Measurements from ENCODE around the gene NCMAP. TPM values are rescaled to one million over a fixed set of nuclear protein-coding genes. Genes with fewer than 3 reads are reported as not detected.

Gene NCMAP
- polyA plus RNA-seq, 1 of the 3 experiments (the other 2 are of a cell fraction), result not detected

GRCh38 chr1:24567792-24568388 is 12.0 kb downstream of the NCMAP start:
- DNase-seq, result no peak
- no peaks in the 10 kb centered on the region for H3K79me2 ChIP-seq (ENCODE audit: insufficient read depth)
- H3K4me1 ChIP-seq (ENCODE audit: control insufficient read depth in 1 of 2, insufficient read depth in 2 of 2, low read depth in 1 of 2, low read length in 1 of 2), result no peaks in the 10 kb centered on the region
- no peaks in the 10 kb centered on the region for H3K9me3 ChIP-seq
- H3K27me3 ChIP-seq (ENCODE audit: insufficient read depth), result no peaks in the 10 kb centered on the region
- no peaks in the 10 kb centered on the region for H4K20me1 ChIP-seq (ENCODE audit: insufficient read depth)
- no peak overlapping the region for H3K27ac ChIP-seq (ENCODE audit: low read depth in 2 of 2, low read length in 1 of 2)
- H3K36me3 ChIP-seq (replicated peaks in 1 of 2; ENCODE audit: control insufficient read depth in 1 of 2, insufficient read depth in 2 of 2, low read length in 1 of 2), result no peaks in the 10 kb centered on the region
- no peak overlapping the region for H3K9ac ChIP-seq
- 71% methylated on average over 9 of the region's 17 CpGs for WGBS (ENCODE audit: low lambda C conversion rate)
- no peaks in the 10 kb centered on the region for H3K9me2 ChIP-seq
- H3K4me2 ChIP-seq, result no peak overlapping the region
- CTCF ChIA-PET, result interaction anchor here (1.3 kb wide), 1 partner anchor 19 kb away, joined by 3 read pairs; no protein-coding TSS in a partner anchor
- TF ChIP-seq ELF1 (IDR thresholded peaks at IDR 0.05) (no peak), EP300 (IDR thresholded peaks at IDR 0.05; ENCODE audit: borderline replicate concordance in 1 of 2, low read depth in 1 of 2, low read length in 1 of 2) (no peak), YY1 (IDR thresholded peaks at IDR 0.05; ENCODE audit: low read depth) (no peak), SMC3 (IDR thresholded peaks at IDR 0.05; ENCODE audit: low read depth, low read length) (no peak), USF2 (IDR thresholded peaks at IDR 0.05; ENCODE audit: borderline replicate concordance, low read depth, low read length) (no peak), CTCF (IDR thresholded peaks at IDR 0.05) (no peak), RXRA (IDR thresholded peaks at IDR 0.05; ENCODE audit: borderline replicate concordance, low read depth) (no peak), MXI1 (IDR thresholded peaks at IDR 0.05; ENCODE audit: low read depth, low read length) (no peak), TEAD4 (IDR thresholded peaks at IDR 0.05; ENCODE audit: borderline replicate concordance, insufficient read depth) (no peak)
- TF ChIP-seq, protein P1, sequence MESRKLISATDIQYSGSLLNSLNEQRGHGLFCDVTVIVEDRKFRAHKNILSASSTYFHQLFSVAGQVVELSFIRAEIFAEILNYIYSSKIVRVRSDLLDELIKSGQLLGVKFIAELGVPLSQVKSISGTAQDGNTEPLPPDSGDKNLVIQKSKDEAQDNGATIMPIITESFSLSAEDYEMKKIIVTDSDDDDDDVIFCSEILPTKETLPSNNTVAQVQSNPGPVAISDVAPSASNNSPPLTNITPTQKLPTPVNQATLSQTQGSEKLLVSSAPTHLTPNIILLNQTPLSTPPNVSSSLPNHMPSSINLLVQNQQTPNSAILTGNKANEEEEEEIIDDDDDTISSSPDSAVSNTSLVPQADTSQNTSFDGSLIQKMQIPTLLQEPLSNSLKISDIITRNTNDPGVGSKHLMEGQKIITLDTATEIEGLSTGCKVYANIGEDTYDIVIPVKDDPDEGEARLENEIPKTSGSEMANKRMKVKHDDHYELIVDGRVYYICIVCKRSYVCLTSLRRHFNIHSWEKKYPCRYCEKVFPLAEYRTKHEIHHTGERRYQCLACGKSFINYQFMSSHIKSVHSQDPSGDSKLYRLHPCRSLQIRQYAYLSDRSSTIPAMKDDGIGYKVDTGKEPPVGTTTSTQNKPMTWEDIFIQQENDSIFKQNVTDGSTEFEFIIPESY (IDR thresholded peaks at IDR 0.05; ENCODE audit: borderline replicate concordance, low read depth), result no peak
- H3K4me3 ChIP-seq (ENCODE audit: low read depth in 2 of 2, low read length in 1 of 2), result no peak overlapping the region
- POLR2A ChIA-PET, result no interaction called here
- no peak overlapping the region for H2AFZ ChIP-seq (ENCODE audit: low read depth)
- no peaks in the 10 kb centered on the region for H3F3A ChIP-seq (replicated peaks; ENCODE audit: insufficient read depth)

DNA sequence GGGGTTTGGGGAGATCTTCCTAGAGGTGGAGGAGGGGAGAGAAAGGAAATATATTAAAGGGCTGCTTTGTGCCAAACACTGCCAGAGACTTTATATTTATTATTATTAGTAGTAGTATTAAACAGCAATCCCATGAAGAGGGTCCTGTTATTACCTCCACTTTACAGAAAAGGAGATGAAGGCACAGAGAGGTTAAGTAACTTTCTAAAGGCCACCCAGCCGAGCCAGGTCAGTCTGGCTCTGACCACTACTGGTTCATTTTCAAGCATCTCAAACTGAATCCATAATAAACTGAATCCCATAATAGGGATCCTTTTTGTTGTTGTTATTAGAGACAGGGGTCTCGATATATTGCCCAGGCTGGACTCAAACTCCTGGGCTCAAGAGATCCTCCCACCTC is 12.6 kb downstream of the NCMAP start:
- no peak for DNase-seq
- H3K9me2 ChIP-seq, result no peaks in the 10 kb centered on the region
- no peaks in the 10 kb centered on the region for H3K79me2 ChIP-seq (ENCODE audit: insufficient read depth)
- ChIA-PET CTCF (interaction anchor here (1.3 kb wide), 1 partner anchor 19 kb away, joined by 3 read pairs; no protein-coding TSS in a partner anchor), POLR2A (no interaction called here)
- H3K27me3 ChIP-seq (ENCODE audit: insufficient read depth), result no peaks in the 10 kb centered on the region
- no peak overlapping the region for H2AFZ ChIP-seq (ENCODE audit: low read depth)
- no peak overlapping the region for H3K27ac ChIP-seq (ENCODE audit: low read depth in 2 of 2, low read length in 1 of 2)
- no peak overlapping the region for H3K4me2 ChIP-seq
- H3F3A ChIP-seq (replicated peaks; ENCODE audit: insufficient read depth), result no peaks in the 10 kb centered on the region
- no peaks in the 10 kb centered on the region for H3K9me3 ChIP-seq
- 66% methylated on average over 2 of the region's 2 CpGs for WGBS (ENCODE audit: low lambda C conversion rate)
- H3K36me3 ChIP-seq (replicated peaks in 1 of 2; ENCODE audit: control insufficient read depth in 1 of 2, insufficient read depth in 2 of 2, low read length in 1 of 2), result no peaks in the 10 kb centered on the region
- no peak overlapping the region for H3K4me3 ChIP-seq (ENCODE audit: low read depth in 2 of 2, low read length in 1 of 2)
- H4K20me1 ChIP-seq (ENCODE audit: insufficient read depth), result no peaks in the 10 kb centered on the region
- H3K4me1 ChIP-seq (ENCODE audit: control insufficient read depth in 1 of 2, insufficient read depth in 2 of 2, low read depth in 1 of 2, low read length in 1 of 2), result no peaks in the 10 kb centered on the region
- no peak overlapping the region for H3K9ac ChIP-seq
- TF ChIP-seq TCF12 (IDR thresholded peaks at IDR 0.05), result no peak
- no peak for TF ChIP-seq RAD21 (IDR thresholded peaks at IDR 0.05; ENCODE audit: low read length)
- TF ChIP-seq FOXM1 (IDR thresholded peaks at IDR 0.05; ENCODE audit: low read depth), result no peak
- TF ChIP-seq, protein P1 (IDR thresholded peaks at IDR 0.05; ENCODE audit: borderline replicate concordance, low read depth), result no peak
- TF ChIP-seq JUND (IDR thresholded peaks at IDR 0.05), result no peak
- TF ChIP-seq SIN3A (IDR thresholded peaks at IDR 0.05; ENCODE audit: borderline replicate concordance, low read depth, low read length), result no peak
- no peak for TF ChIP-seq CTCF (IDR thresholded peaks at IDR 0.05)
- no peak for TF ChIP-seq USF2 (IDR thresholded peaks at IDR 0.05; ENCODE audit: borderline replicate concordance, low read depth, low read length)

Data from SK-N-SH (cell line).